Measurements from ENCODE around the gene TRIM46. TPM values are rescaled to one million over a fixed set of nuclear protein-coding genes. Genes with fewer than 3 reads are reported as not detected.
"Not testable (repeated sequence)": the region's sequence is repeated elsewhere in the genome, so short reads cannot be mapped to it uniquely, and the experiment has no call there.

TRIM46 gene
- total RNA-seq, 4 donors from 2014 or later, result 0.35 to 1.9 (median 0.40) TPM; not detected in 1

DNA sequence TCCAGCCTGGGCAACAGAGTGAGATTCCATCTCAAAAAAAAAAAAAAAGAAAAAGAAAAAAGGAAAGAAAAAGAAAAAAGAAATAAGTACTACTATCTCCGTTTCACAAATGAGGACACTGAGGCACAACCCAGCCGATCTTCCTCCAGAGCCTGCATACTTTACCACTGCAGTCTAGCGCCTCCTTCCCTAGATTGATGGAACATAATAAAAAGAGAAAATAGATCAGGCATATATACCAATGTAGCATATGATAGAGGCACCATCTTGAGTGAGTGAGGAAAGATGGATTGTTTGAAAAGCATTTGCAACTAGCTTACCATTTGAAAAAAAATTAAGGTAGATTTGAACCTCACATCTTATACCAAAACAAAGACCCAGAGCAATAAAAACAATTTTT, 28.2 kb upstream of the TRIM46 start:
- Histone ChIP-seq H3K4me3 (no peak overlapping the region), H3K27me3 (peaks cover 29% of the 10 kb centered on the region), H3K27ac (no peak overlapping the region), H3K4me1 (peaks cover 0 to 3% (median 2%) of the 10 kb centered on the region in 3 donors), H3K9me3 (no peaks in the 10 kb centered on the region), H3K36me3 (no peaks in the 10 kb centered on the region)
- TF ChIP-seq POLR2A (IDR thresholded peaks at IDR 0.05) (no peak), POLR2AphosphoS5 (IDR thresholded peaks at IDR 0.05) (no peak), EP300 (IDR thresholded peaks at IDR 0.05) (no peak)
- TF ChIP-seq, protein P1, sequence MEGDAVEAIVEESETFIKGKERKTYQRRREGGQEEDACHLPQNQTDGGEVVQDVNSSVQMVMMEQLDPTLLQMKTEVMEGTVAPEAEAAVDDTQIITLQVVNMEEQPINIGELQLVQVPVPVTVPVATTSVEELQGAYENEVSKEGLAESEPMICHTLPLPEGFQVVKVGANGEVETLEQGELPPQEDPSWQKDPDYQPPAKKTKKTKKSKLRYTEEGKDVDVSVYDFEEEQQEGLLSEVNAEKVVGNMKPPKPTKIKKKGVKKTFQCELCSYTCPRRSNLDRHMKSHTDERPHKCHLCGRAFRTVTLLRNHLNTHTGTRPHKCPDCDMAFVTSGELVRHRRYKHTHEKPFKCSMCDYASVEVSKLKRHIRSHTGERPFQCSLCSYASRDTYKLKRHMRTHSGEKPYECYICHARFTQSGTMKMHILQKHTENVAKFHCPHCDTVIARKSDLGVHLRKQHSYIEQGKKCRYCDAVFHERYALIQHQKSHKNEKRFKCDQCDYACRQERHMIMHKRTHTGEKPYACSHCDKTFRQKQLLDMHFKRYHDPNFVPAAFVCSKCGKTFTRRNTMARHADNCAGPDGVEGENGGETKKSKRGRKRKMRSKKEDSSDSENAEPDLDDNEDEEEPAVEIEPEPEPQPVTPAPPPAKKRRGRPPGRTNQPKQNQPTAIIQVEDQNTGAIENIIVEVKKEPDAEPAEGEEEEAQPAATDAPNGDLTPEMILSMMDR (IDR thresholded peaks at IDR 0.05), result no peak
- 82% methylated on average over 3 of the region's 3 CpGs; no CpG with 5 or more reads in 1 of the 2 donors for WGBS, 2 donors (ENCODE audit: low coverage in 1 of 2)
- no peak for ATAC-seq

DNA sequence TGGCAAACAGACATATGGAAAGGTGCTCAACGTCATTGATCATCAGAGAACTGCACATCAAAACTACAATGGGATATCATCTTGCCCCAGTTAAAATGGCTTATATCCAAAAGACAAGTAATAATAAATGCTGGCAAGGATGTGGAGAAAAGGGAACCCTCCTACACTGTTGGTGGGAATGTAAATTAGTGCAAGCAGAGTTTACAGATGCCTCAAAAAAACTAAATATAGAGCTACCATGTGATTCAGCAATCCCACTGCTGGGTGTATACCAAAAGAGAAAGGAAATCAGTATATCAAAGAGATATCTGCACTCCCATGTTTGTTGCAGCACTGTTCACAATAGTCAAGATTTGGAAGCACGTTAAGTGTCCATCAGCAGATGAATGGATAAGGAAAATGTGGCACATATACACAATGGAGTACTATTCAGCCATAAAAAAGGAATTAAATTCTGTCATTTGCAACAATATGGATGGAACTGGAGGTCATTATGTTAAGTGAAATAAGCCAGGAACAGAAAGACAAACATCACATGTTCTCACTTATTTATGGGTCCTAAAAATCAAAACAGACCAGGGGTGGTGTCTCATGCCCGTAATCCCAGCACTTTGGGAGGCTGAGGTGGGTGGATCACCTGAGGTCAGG, 17.5 kb upstream of the TRIM46 start:
- 68 to 71% methylated on average over 3 of the region's 3 CpGs for WGBS, 2 donors (ENCODE audit: low coverage in 1 of 2)
- ATAC-seq, H3K9me3 ChIP-seq, H3K27ac ChIP-seq, H3K36me3 ChIP-seq, H3K4me3 ChIP-seq, H3K27me3 ChIP-seq, H3K4me1 ChIP-seq: not testable (repeated sequence)

DNA sequence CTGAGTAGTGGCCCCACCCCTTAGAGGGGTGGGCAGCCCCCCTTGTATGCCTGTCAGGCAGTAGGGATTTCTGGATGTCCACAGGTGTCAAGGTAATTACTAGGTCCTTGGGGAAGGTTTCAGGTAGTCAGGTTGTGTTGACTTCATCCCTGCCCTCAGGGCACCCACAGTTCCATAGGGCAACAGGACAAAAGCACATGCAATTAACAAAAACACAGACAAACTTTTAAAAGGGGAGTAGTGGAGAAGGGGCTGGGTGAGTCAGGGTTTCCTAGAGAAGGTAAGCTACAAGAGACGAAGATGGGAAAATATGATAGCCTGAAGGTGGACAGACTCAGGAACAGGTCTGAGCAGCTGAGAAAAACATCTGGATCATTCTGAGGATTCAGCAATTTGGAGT, 14.7 kb upstream of the TRIM46 start:
- no peaks in the 10 kb centered on the region for H3K4me1 ChIP-seq
- ATAC-seq, result no peak
- H3K27ac ChIP-seq, result no peak overlapping the region
- TF ChIP-seq POLR2A (IDR thresholded peaks at IDR 0.05), result no peak
- TF ChIP-seq, protein P1 (IDR thresholded peaks at IDR 0.05), result no peak
- TF ChIP-seq EP300 (IDR thresholded peaks at IDR 0.05), result no peak
- no peak for TF ChIP-seq POLR2AphosphoS5 (IDR thresholded peaks at IDR 0.05)
- no peaks in the 10 kb centered on the region for H3K36me3 ChIP-seq
- WGBS, 2 donors (ENCODE audit: low coverage in 1 of 2), result 86 to 88% methylated on average over 1 of the region's 1 CpG
- no peaks in the 10 kb centered on the region for H3K27me3 ChIP-seq
- no peaks in the 10 kb centered on the region for H3K9me3 ChIP-seq
- no peak overlapping the region for H3K4me3 ChIP-seq

DNA sequence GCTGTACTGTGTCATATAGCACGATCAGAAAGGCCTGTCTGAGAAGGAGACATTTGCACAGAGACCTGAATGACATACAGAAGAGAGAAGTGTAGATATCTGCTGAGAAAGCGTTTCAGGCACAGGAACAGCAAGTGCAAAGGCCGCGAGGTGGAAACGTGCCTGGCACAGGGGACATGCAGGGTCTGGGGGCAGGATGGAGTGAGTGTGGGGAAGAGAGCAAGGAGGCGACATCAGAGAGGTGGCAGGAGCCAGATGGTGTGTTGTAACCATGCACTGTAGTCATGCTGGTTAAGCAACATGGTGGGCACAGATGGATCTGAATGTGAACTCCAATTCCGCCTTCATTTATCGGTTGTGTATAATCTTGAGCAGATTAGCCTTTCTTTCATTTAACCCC, 13.5 kb upstream of the TRIM46 start:
- no peaks in the 10 kb centered on the region for H3K9me3 ChIP-seq
- no peaks in the 10 kb centered on the region for H3K27me3 ChIP-seq
- H3K27ac ChIP-seq, result no peak overlapping the region
- no peak overlapping the region for H3K4me3 ChIP-seq
- WGBS, 2 donors (ENCODE audit: low coverage in 1 of 2), result 74 to 96% methylated on average over 4 to 6 of the region's 8 CpGs
- no peak for ATAC-seq
- no peaks in the 10 kb centered on the region for H3K36me3 ChIP-seq
- TF ChIP-seq, protein P1 (IDR thresholded peaks at IDR 0.05), result no peak
- no peak for TF ChIP-seq POLR2A (IDR thresholded peaks at IDR 0.05)
- TF ChIP-seq POLR2AphosphoS5 (IDR thresholded peaks at IDR 0.05), result no peak
- TF ChIP-seq EP300 (IDR thresholded peaks at IDR 0.05), result no peak
- no peaks in the 10 kb centered on the region for H3K4me1 ChIP-seq

DNA sequence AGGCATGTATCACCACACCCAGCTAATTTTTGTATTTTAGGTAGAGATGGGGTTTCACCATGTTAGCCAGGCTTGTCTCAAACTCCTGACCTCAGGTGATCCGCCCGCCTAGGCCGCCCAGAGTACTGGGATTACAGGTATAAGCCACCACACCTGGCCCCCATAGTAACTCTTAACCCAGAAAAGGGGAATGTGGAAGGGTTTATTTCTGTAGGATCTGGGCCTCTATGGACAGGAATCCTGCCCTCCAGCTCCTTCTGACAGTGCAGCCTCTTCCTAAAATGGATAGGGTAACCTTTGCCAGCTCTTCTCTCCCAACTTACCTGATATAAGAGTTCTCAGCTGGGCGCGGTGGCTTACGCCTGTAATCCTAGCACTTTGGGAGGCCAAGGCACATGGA, 11.0 kb upstream of the TRIM46 start:
- not testable (repeated sequence) for H3K27me3 ChIP-seq, H3K36me3 ChIP-seq, H3K9me3 ChIP-seq, H3K4me3 ChIP-seq, H3K27ac ChIP-seq, ATAC-seq
- 80 to 100% methylated on average over 1 to 2 of the region's 6 CpGs for WGBS, 2 donors (ENCODE audit: low coverage in 1 of 2)
- peaks cover 0 to 19% (median 9%) of the 10 kb centered on the region in 3 donors for H3K4me1 ChIP-seq

DNA sequence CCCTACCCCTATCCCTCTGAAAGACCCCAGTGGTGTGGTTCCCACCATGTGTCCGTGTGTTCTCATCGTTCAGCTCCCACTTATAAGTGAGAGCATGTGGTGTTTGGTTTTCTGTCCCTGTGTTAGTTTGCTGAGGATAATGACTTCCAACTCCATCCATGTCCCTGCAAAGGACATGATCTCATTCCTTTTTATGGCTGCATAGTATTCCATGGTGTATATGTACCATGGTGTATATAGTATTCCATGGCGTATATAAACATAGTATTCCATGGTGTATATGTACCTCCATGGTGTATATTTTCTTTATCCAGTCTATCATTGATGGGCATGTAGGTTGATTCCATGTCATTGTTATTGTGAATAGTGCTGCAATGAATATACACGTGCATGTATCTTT, 9.9 kb upstream of the TRIM46 start:
- H3K36me3 ChIP-seq, H3K4me3 ChIP-seq, H3K9me3 ChIP-seq, ATAC-seq, H3K27me3 ChIP-seq, H3K27ac ChIP-seq: not testable (repeated sequence)
- 89 to 91% methylated on average over 3 to 4 of the region's 4 CpGs for WGBS, 2 donors (ENCODE audit: low coverage in 1 of 2)
- H3K4me1 ChIP-seq, result peaks cover 0 to 26% (median 11%) of the 10 kb centered on the region in 3 donors

DNA sequence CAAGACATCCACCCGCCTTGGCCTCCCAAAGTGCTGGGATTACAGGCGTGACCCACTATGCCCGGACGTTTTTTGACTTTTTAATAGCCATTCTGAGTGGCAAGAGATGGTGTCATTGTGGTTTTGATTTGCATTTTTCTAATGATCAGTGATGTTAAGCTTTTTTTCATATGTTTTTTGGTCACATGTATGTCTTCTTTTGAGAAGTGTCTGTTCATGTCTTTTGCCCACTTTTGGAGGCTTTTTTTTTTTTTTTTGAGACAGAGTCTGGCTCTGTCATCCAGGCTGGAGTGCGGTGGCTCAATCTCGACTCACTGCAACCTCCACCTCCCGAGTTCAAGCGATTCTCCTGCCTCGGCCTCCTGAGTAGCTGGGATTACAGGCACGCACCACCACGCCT, 9.0 kb upstream of the TRIM46 start:
- ATAC-seq, H3K4me3 ChIP-seq, H3K27me3 ChIP-seq, H3K9me3 ChIP-seq, H3K27ac ChIP-seq: not testable (repeated sequence)
- 91% methylated on average over 4 of the region's 11 CpGs; no CpG with 5 or more reads in 1 of the 2 donors for WGBS, 2 donors (ENCODE audit: low coverage in 1 of 2)
- Histone ChIP-seq H3K36me3 (peaks cover 0 to 12% of the 10 kb centered on the region in 2 donors), H3K4me1 (peaks cover 0 to 26% (median 11%) of the 10 kb centered on the region in 3 donors)
